Measurements from ENCODE around the gene PRR16. TPM values are rescaled to one million over a fixed set of nuclear protein-coding genes. Genes with fewer than 3 reads are reported as not detected.

Gene PRR16
- total and polyA plus RNA-seq, 8 donors, result 4.9 to 13.4 (median 11.4) TPM

DNA sequence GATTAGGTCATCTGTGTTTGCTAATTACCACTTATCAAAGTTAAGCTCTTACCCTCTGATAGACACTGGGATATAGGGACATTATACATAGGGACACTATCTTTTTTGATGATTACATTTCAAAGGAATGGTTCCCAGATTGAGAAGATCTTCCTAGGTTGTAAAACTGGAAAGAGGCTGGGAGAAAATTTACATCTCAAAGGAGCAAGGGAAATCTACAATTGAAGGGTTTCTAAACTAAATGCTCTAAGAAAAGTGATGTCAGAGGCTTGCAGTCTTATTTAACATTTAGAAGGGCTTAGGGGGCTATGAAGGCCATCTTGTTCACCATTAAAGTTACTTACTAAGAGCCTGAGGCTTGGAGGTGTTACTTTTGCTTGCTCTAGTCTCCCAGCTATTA, 242.8 kb downstream of the PRR16 start:
- Histone ChIP-seq H3K27me3 (no peaks in the 10 kb centered on the region), H3K36me3 (no peaks in the 10 kb centered on the region), H3K4me1 (no peaks in the 10 kb centered on the region), H3K9me3 (no peaks in the 10 kb centered on the region), H3K4me3 (no peak overlapping the region), H3K27ac (no peak overlapping the region)
- no peak for ATAC-seq
- no peak for DNase-seq
- intact Hi-C loops (cut with DNase I), result no loop called here
- TF ChIP-seq, protein P1, sequence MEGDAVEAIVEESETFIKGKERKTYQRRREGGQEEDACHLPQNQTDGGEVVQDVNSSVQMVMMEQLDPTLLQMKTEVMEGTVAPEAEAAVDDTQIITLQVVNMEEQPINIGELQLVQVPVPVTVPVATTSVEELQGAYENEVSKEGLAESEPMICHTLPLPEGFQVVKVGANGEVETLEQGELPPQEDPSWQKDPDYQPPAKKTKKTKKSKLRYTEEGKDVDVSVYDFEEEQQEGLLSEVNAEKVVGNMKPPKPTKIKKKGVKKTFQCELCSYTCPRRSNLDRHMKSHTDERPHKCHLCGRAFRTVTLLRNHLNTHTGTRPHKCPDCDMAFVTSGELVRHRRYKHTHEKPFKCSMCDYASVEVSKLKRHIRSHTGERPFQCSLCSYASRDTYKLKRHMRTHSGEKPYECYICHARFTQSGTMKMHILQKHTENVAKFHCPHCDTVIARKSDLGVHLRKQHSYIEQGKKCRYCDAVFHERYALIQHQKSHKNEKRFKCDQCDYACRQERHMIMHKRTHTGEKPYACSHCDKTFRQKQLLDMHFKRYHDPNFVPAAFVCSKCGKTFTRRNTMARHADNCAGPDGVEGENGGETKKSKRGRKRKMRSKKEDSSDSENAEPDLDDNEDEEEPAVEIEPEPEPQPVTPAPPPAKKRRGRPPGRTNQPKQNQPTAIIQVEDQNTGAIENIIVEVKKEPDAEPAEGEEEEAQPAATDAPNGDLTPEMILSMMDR (IDR thresholded peaks at IDR 0.05), result no peak

DNA sequence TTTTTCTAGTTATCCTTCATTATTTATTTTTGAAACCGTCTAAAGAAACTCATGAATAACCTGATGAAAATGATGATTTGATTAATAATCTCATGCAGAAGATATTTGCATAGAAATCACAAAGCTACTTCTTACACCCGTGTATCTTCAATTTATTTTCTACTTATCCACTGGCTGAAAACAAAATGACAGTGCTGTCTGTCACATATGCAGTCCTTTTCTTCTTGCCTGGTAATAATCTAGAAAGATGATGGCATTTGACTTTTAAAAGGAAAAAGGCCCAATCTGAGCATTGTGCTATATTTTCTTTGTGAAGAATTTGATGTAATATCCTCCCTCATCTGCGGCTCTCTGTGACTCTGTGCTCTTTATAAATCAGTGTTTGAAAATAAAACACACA, 253.3 kb downstream of the PRR16 start:
- H3K27ac ChIP-seq, result no peak overlapping the region
- no peak overlapping the region for H3K4me3 ChIP-seq
- no peaks in the 10 kb centered on the region for H3K36me3 ChIP-seq
- no peak for DNase-seq
- H3K4me1 ChIP-seq, result no peaks in the 10 kb centered on the region
- ATAC-seq, result no peak
- intact Hi-C loops (cut with DNase I), result no loop called here
- TF ChIP-seq, protein P1 (IDR thresholded peaks at IDR 0.05), result no peak
- no peaks in the 10 kb centered on the region for H3K9me3 ChIP-seq
- no peaks in the 10 kb centered on the region for H3K27me3 ChIP-seq

DNA sequence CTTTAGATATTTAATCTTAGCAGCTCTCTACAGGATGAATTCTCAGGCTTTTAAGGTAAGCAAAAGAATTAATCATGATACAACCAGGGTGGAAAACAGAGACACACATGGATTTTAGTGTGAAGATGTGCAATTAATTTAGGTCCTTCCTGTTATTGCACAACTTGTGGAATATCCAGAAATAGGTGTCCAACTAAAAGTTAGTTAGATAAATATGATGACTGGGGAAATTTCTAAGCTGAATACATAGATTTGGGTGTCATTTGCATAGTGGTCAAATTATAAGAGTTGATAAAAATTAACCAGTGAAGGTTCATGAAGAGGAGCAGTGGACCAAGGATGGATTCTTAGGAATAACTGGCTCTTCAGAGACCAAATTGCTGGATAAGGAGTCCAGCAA, 266.1 kb downstream of the PRR16 start:
- no peak for ATAC-seq
- TF ChIP-seq, protein P1 (IDR thresholded peaks at IDR 0.05), result no peak

DNA sequence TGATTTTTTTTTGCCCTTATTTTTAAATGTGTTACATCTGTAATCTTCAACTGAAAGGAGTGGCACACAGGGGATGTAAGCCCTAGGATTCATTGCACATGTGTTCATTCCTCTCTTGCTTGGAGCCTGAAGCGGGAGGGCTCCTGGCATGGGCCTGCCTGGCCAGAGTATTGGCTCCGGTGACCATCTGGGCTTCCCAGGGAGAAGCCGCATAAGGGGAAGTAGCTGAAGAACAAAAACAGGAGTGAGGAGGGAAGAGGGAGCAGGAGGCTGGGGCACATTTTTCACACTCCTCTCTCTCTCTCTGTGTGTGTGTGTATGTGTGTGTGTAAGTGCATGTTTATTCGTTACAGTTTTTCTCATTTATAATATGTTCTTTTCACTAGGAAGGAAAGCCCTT, 269.9 kb downstream of the PRR16 start:
- H3K27ac ChIP-seq, result no peak overlapping the region
- TF ChIP-seq, protein P1 (IDR thresholded peaks at IDR 0.05), result no peak
- H3K4me3 ChIP-seq, result no peak overlapping the region
- no peaks in the 10 kb centered on the region for H3K4me1 ChIP-seq
- no peaks in the 10 kb centered on the region for H3K36me3 ChIP-seq
- no peaks in the 10 kb centered on the region for H3K27me3 ChIP-seq
- intact Hi-C loops (cut with DNase I), result no loop called here
- no peaks in the 10 kb centered on the region for H3K9me3 ChIP-seq
- DNase-seq (peak in 1 of 4 donors; percentile 8), ATAC-seq (no peak)

More for the DNA sequence above, 266.1 kb downstream of the PRR16 start:
- Histone ChIP-seq H3K4me3 (no peak overlapping the region), H3K27me3 (no peaks in the 10 kb centered on the region), H3K9me3 (no peaks in the 10 kb centered on the region), H3K4me1 (no peaks in the 10 kb centered on the region), H3K27ac (no peak overlapping the region), H3K36me3 (no peaks in the 10 kb centered on the region)
- intact Hi-C loops (cut with DNase I), result no loop called here
- DNase-seq, result no peak

DNA sequence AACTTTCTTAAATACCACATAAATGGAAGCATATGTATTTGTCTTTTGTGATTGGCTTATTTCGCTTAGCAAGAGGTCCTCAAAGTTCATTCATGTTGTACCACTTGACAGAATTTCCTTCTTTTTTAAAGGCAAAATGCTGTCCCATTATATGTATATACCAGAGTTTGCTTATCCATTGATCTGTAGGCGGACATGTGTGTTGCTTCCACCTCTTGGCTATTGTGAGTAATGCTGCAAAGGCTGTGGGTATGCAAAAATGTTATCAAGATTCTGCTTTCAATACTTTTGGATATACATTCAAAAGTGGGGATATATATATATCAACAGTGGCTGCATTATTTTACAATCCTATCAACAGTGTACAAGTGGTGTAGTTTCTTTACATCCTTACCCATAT, 271.0 kb downstream of the PRR16 start:
- no peak for ATAC-seq
- no peak overlapping the region for H3K4me3 ChIP-seq
- intact Hi-C loops (cut with DNase I), result no loop called here
- H3K9me3 ChIP-seq, result no peaks in the 10 kb centered on the region
- no peak for DNase-seq
- no peak overlapping the region for H3K27ac ChIP-seq
- H3K36me3 ChIP-seq, result no peaks in the 10 kb centered on the region
- no peaks in the 10 kb centered on the region for H3K27me3 ChIP-seq
- H3K4me1 ChIP-seq, result no peaks in the 10 kb centered on the region
- TF ChIP-seq, protein P1 (IDR thresholded peaks at IDR 0.05), result no peak

Data from left lung (tissue), 10 donors.